PC-3 (cell line): ENCODE results near the gene TMUB2.

ENCODE experiments used
- CTCF ChIP-seq: fragments of 300-600 bp; sonication (generic); conservative IDR thresholded peaks from 2 replicates; pipeline ENCODE4 v1.5.1; 2017; ENCODE audit warnings: antibody characterized with exemption, low read depth, mild to moderate bottlenecking, low read length
- EZH2phosphoT487 ChIP-seq: fragments of 300-600 bp; sonication (generic); IDR thresholded peaks from 2 replicates; pipeline ENCODE4 v1.6.1; 2018; ENCODE audit warnings: mild to moderate bottlenecking, antibody characterized with exemption, low read length, borderline replicate concordance

- no peak for TF ChIP-seq EZH2phosphoT487
- TF ChIP-seq CTCF, result no peak
Observed at GRCh38 chr17:44199553-44200477, 13.0 kb downstream of the TMUB2 start, which contains the start of gene ATXN7L3.
